DND-41 (cell line): ENCODE results near the gene HNRNPA0.

Experiments used
- ATAC-seq: fragments of 200-7000 bp; cut with Tn5 transposase; 3 replicates; pipeline ENCODE4 v1.9.1; 2021; ENCODE audit warnings: low read depth; ENCODE audit not compliant: insufficient read depth
- DNase-seq: peaks from one replicate; pipeline ENCODE4 v3.0.0-alpha.2; 2020
- H2AFZ ChIP-seq: 2 replicates; pipeline ENCODE4 v1.6.0; 2012; ENCODE audit warnings: low read depth, low read length
- H3K27ac ChIP-seq: 2 replicates; pipeline ENCODE4 v1.5.1; 2012; ENCODE audit warnings: low read length, inconsistent platforms
- H3K27me3 ChIP-seq: fragments of 200-600 bp; sonication (generic); 2 replicates; pipeline ENCODE4 v1.6.0; 2012; ENCODE audit warnings: low read length, mild to moderate bottlenecking, inconsistent platforms; ENCODE audit not compliant: insufficient read depth, poor library complexity
- H3K36me3 ChIP-seq: 2 replicates; pipeline ENCODE4 v1.5.1; 2012; ENCODE audit warnings: low read length, inconsistent platforms; ENCODE audit not compliant: insufficient read depth
- H3K4me1 ChIP-seq: 2 replicates; pipeline ENCODE4 v1.5.1; 2012; ENCODE audit warnings: mild to moderate bottlenecking, low read length; ENCODE audit not compliant: insufficient read depth
- H3K4me2 ChIP-seq: 2 replicates; pipeline ENCODE4 v1.6.0; 2012; ENCODE audit warnings: mild to moderate bottlenecking, moderate library complexity, low read length, inconsistent platforms; ENCODE audit not compliant: insufficient read depth
- H3K4me3 ChIP-seq, 2 experiments: fragments of 200-600 bp in 1 of 2; shearing (Covaris generic) in 1 of 2; 2 replicates each; pipeline ENCODE4 v1.5.1; 2012 to 2016; ENCODE audit warnings: inconsistent platforms in 2 of 2, low read length in 2 of 2, mild to moderate bottlenecking in 2 of 2, low read depth in 1 of 2, moderate library complexity in 1 of 2
- H3K79me2 ChIP-seq: 2 replicates; pipeline ENCODE4 v1.6.0; 2012; ENCODE audit warnings: low read length, inconsistent platforms; ENCODE audit not compliant: insufficient read depth
- H3K9ac ChIP-seq: 2 replicates; pipeline ENCODE4 v1.6.0; 2012; ENCODE audit warnings: low read depth, mild to moderate bottlenecking, inconsistent platforms, low read length, moderate library complexity
- H3K9me3 ChIP-seq: 2 replicates; pipeline ENCODE4 v1.5.1; 2012; ENCODE audit warnings: low read length, moderate library complexity, mild to moderate bottlenecking, inconsistent platforms; ENCODE audit not compliant: insufficient read depth, severe bottlenecking
- H4K20me1 ChIP-seq: 2 replicates; pipeline ENCODE4 v1.6.0; 2012; ENCODE audit warnings: low read length; ENCODE audit not compliant: insufficient read depth
- EZH2 ChIP-seq: IDR thresholded peaks from 3 replicates; pipeline ENCODE4 v1.6.1; 2012; ENCODE audit warnings: borderline replicate concordance, low read depth, mild to moderate bottlenecking, moderate library complexity, low read length, inconsistent platforms; ENCODE audit not compliant: severe bottlenecking
- TF ChIP-seq, protein P1 (sequence below): IDR thresholded peaks from 2 replicates; pipeline ENCODE4 v1.5.1; 2012; ENCODE audit warnings: borderline replicate concordance, low read length, moderate library complexity, mild to moderate bottlenecking; ENCODE audit not compliant: poor library complexity, severe bottlenecking; ENCODE audit errors: extremely low read depth

The HNRNPA0 gene

DNA sequence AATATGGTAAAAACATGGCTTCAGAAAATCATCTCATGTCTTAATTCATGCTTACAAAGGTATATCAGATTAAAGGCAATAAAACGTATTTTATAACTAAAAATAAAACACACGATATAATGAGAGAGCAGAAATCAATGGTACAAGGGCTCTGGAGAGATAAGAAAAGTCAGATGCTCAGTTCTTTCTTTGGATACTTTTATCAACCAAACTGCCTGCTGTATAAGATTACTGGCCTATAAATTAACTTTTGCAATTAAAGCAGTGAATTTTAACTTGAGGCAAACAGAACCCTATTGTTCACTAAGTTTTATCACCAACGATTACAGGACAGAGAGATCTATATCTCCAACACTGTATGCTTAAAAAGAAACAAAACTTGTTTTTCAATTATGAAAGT, 42.1 kb upstream of the HNRNPA0 start:
- no peaks in the 10 kb centered on the region for H3K36me3 ChIP-seq
- DNase-seq: no peak
- no peaks in the 10 kb centered on the region for H3K79me2 ChIP-seq
- H3K4me1 ChIP-seq: no peaks in the 10 kb centered on the region
- no peaks in the 10 kb centered on the region for H3K9me3 ChIP-seq
- H4K20me1 ChIP-seq: no peaks in the 10 kb centered on the region
- no peak overlapping the region for H3K4me2 ChIP-seq
- no peak overlapping the region for H3K4me3 ChIP-seq
- no peak overlapping the region for H3K9ac ChIP-seq
- H3K27ac ChIP-seq: no peak overlapping the region
- no peak for TF ChIP-seq EZH2
- TF ChIP-seq, protein P1, sequence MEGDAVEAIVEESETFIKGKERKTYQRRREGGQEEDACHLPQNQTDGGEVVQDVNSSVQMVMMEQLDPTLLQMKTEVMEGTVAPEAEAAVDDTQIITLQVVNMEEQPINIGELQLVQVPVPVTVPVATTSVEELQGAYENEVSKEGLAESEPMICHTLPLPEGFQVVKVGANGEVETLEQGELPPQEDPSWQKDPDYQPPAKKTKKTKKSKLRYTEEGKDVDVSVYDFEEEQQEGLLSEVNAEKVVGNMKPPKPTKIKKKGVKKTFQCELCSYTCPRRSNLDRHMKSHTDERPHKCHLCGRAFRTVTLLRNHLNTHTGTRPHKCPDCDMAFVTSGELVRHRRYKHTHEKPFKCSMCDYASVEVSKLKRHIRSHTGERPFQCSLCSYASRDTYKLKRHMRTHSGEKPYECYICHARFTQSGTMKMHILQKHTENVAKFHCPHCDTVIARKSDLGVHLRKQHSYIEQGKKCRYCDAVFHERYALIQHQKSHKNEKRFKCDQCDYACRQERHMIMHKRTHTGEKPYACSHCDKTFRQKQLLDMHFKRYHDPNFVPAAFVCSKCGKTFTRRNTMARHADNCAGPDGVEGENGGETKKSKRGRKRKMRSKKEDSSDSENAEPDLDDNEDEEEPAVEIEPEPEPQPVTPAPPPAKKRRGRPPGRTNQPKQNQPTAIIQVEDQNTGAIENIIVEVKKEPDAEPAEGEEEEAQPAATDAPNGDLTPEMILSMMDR: no peak
- no peak overlapping the region for H2AFZ ChIP-seq
- no peak for ATAC-seq
- no peaks in the 10 kb centered on the region for H3K27me3 ChIP-seq

DNA sequence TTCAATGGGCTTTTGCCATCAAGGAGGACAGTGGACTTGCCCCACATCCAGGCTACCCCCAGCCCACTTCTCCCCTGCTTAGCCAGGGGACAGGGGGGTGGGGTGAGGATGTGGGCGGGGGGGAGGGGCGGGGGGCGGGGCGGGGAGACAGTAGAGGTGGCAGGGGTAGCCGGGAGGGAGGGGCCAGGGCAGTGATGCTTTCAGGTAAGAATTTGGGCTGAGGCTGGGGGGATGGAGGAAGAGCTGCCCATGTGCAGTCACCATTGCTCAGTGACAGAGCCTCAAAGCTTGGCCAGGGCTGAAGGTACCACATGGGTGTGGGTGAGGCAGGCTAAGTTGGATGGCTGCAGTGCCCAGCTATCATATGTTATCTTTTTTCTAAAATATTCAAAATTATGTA, 40.7 kb upstream of the HNRNPA0 start:
- no peaks in the 10 kb centered on the region for H4K20me1 ChIP-seq
- TF ChIP-seq, protein P1: no peak
- no peak for TF ChIP-seq EZH2
- no peaks in the 10 kb centered on the region for H3K27me3 ChIP-seq
- H3K4me1 ChIP-seq: no peaks in the 10 kb centered on the region
- H3K9ac ChIP-seq: no peak overlapping the region
- no peak for ATAC-seq
- no peaks in the 10 kb centered on the region for H3K79me2 ChIP-seq
- H3K9me3 ChIP-seq: no peaks in the 10 kb centered on the region
- H3K36me3 ChIP-seq: no peaks in the 10 kb centered on the region
- no peak overlapping the region for H3K27ac ChIP-seq
- H2AFZ ChIP-seq: no peak overlapping the region
- no peak for DNase-seq
- H3K4me2 ChIP-seq: no peak overlapping the region
- H3K4me3 ChIP-seq: no peak overlapping the region

DNA sequence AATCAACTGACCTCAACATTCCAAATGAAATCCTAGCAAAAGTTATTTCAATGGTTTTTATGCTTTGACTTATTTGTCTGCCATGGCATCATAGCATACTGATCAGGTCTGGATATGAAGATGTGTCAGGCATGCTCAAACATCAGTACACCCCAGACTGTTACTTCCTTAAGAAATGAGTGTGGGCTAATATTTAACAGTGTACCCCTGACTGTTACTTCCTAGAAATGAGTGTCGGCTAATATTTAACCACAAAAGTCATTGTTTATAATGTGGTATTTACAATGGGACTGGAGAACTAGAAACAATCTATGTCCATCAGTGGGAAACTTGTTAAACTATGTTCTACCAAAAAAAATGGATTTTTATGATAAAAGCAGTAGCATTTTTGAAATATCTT, 38.1 kb upstream of the HNRNPA0 start:
- H3K4me3 ChIP-seq: no peak overlapping the region
- no peaks in the 10 kb centered on the region for H3K79me2 ChIP-seq
- H3K9me3 ChIP-seq: no peaks in the 10 kb centered on the region
- H4K20me1 ChIP-seq: no peaks in the 10 kb centered on the region
- H3K27me3 ChIP-seq: no peaks in the 10 kb centered on the region
- no peak for ATAC-seq
- no peak overlapping the region for H2AFZ ChIP-seq
- H3K36me3 ChIP-seq: no peaks in the 10 kb centered on the region
- H3K4me1 ChIP-seq: no peaks in the 10 kb centered on the region
- H3K4me2 ChIP-seq: no peak overlapping the region
- TF ChIP-seq EZH2: no peak
- TF ChIP-seq, protein P1: no peak
- DNase-seq: no peak
- no peak overlapping the region for H3K9ac ChIP-seq
- no peak overlapping the region for H3K27ac ChIP-seq

DNA sequence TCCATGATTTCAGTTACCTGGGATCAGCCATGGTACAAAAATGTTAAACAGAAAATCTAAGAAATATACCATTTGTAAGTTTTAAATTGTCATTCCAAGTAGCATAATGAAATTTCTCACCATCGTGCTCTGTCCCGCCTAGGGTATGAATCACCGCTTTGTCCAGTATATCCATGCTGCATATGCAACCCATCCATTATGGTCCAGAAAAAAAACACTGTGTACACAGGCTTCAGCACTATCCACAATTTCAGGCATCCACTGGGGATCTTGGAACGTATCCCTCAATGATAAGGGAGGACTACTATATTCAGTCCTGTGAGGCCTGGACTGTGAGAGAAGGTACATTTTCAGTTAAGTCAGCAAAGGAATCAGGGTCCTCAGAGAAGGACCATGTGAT, 37.6 kb upstream of the HNRNPA0 start:
- no peaks in the 10 kb centered on the region for H3K9me3 ChIP-seq
- DNase-seq (no peak), ATAC-seq (no peak)
- H3K27ac ChIP-seq: no peak overlapping the region
- no peaks in the 10 kb centered on the region for H3K4me1 ChIP-seq
- TF ChIP-seq, protein P1: no peak
- no peak for TF ChIP-seq EZH2
- H3K4me2 ChIP-seq: no peak overlapping the region
- H3K9ac ChIP-seq: no peak overlapping the region
- H2AFZ ChIP-seq: no peak overlapping the region
- H3K27me3 ChIP-seq: no peaks in the 10 kb centered on the region
- H4K20me1 ChIP-seq: no peaks in the 10 kb centered on the region
- H3K79me2 ChIP-seq: no peaks in the 10 kb centered on the region
- H3K4me3 ChIP-seq: no peak overlapping the region
- H3K36me3 ChIP-seq: no peaks in the 10 kb centered on the region
